HepG2 (cell line): ENCODE measurements around the gene CPE. TPM values are rescaled to one million over a fixed set of nuclear protein-coding genes. Genes with fewer than 3 reads are reported as not detected.
A peak's percentile ranks its signal among the peaks of the same experiment; 100 is the strongest.

Experiments used
- ATAC-seq: fragments of 200-7000 bp; cut with Tn5 transposase; 3 replicates; pipeline ENCODE4 v1.9.1; 2020; ENCODE audit warnings: mild to moderate bottlenecking, moderate library complexity
- BruUV-seq: library from RNA; stranded (reverse); fragments of 400-500 nt; replicated peaks from 2 replicates; lab custom pipeline; 2021; lab: Mats Ljungman, UMichigan
- CTCF ChIA-PET: fragments of 300-600 bp; formaldehyde crosslinking; extraction: SDS; loops from one replicate; lab custom pipeline; 2021; ENCODE audit warnings: low total read pairs, inconsistent platforms, low intra/inter-chr PET ratio; lab: Yijun Ruan, JAX
- POLR2A ChIA-PET: fragments of 350-600 bp; sonication (Branson Sonifier 250); formaldehyde crosslinking; loops from one replicate; lab custom pipeline; 2020; ENCODE audit warnings: antibody characterized with exemption, inconsistent platforms; lab: Yijun Ruan, JAX
- DNase-seq: peaks from one replicate; pipeline ENCODE4 v3.0.0-alpha.2; 2015; ENCODE audit warnings: low spot score
- FAIRE-seq: peaks from 3 replicates; lab custom pipeline; 2011; peaks lifted over from hg19 to GRCh38; lab: Jason Lieb, UNC
- H2AFZ ChIP-seq: one replicate; pipeline ENCODE4 v1.6.1; 2011; ENCODE audit warnings: low read length, inconsistent platforms
- H3K27ac ChIP-seq: fragments of 300-600 bp; 3 replicates; pipeline ENCODE4 v1.8.0; 2011; ENCODE audit warnings: mixed run types, mild to moderate bottlenecking, mixed read lengths, low read length, inconsistent platforms; ENCODE audit not compliant: insufficient read depth; ENCODE audit errors: extremely low read length
- H3K27me3 ChIP-seq, 2 experiments: fragments of 200-600 bp in 1 of 2; 2 replicates in 1 of 2; 3 replicates in 1 of 2; pipeline versions ENCODE4 v1.6.0 to v1.8.0; 2011; ENCODE audit warnings: low read length in 2 of 2, mild to moderate bottlenecking in 2 of 2, moderate library complexity in 2 of 2, inconsistent platforms in 1 of 2; ENCODE audit not compliant: insufficient read depth in 2 of 2, control insufficient read depth in 1 of 2
- H3K36me3 ChIP-seq, 2 experiments: fragments of 200-600 bp in 1 of 2; replicated peaks in 1 of 2; 2 replicates in 1 of 2; 3 replicates in 1 of 2; pipeline versions ENCODE4 v1.5.1 to v1.8.0; 2011; ENCODE audit warnings: low read length in 2 of 2, inconsistent platforms in 1 of 2; ENCODE audit not compliant: insufficient read depth in 2 of 2, control insufficient read depth in 1 of 2
- H3K4me1 ChIP-seq: 2 replicates; pipeline ENCODE4 v1.5.1; 2012; ENCODE audit warnings: low read length, inconsistent platforms; ENCODE audit not compliant: insufficient read depth
- H3K4me2 ChIP-seq: 2 replicates; pipeline ENCODE4 v1.6.0; 2011; ENCODE audit warnings: low read depth, low read length, inconsistent platforms
- H3K4me3 ChIP-seq, 3 experiments: fragments of 200-600 bp in 1 of 3; sonication (generic), shearing (Covaris generic) in 1 of 3; replicated peaks in 1 of 3; 2 replicates each; pipeline ENCODE4 v1.5.1; 2011 to 2016; ENCODE audit warnings: low read length in 3 of 3, inconsistent platforms in 2 of 3, low read depth in 2 of 3, mild to moderate bottlenecking in 2 of 3, control low read depth in 1 of 3, mixed read lengths in 1 of 3; ENCODE audit not compliant: insufficient read depth in 1 of 3
- H3K79me2 ChIP-seq: one replicate; pipeline ENCODE4 v1.6.1; 2011; ENCODE audit warnings: low read length, inconsistent platforms; ENCODE audit not compliant: insufficient read depth
- H3K9ac ChIP-seq: 2 replicates; pipeline ENCODE4 v1.6.0; 2011; ENCODE audit warnings: mild to moderate bottlenecking, low read depth, low read length, inconsistent platforms; ENCODE audit not compliant: insufficient read depth
- H3K9me3 ChIP-seq: 2 replicates; pipeline ENCODE4 v1.5.1; 2012; ENCODE audit warnings: mild to moderate bottlenecking, low read length
- H4K20me1 ChIP-seq: 2 replicates; pipeline ENCODE4 v1.6.0; 2011; ENCODE audit warnings: inconsistent platforms, mild to moderate bottlenecking, low read length, moderate library complexity; ENCODE audit not compliant: insufficient read depth
- ATRX ChIP-seq: sonication (generic); formaldehyde crosslinking; IDR thresholded peaks from 2 replicates; pipeline ENCODE4 v1.4.0; 2020; ENCODE audit warnings: missing genetic modification reagents, borderline replicate concordance
- E2F5 ChIP-seq: sonication (generic); formaldehyde crosslinking; conservative IDR thresholded peaks from 2 replicates; pipeline ENCODE4 v1.4.0; 2020; ENCODE audit warnings: missing genetic modification reagents
- HNRNPLL ChIP-seq: fragments of 200-400 bp; formaldehyde crosslinking; IDR thresholded peaks from 2 replicates; pipeline ENCODE4 v1.6.1; 2017; ENCODE audit warnings: mild to moderate bottlenecking, low read depth, low read length; ENCODE audit not compliant: poor library complexity, severe bottlenecking
- KDM3A ChIP-seq: IDR thresholded peaks from 2 replicates; pipeline ENCODE4 v1.6.1; 2018; ENCODE audit warnings: low read depth, missing compliant biosample characterization
- MIXL1 ChIP-seq: IDR thresholded peaks from 2 replicates; pipeline ENCODE4 v1.6.1; 2016
- REST ChIP-seq, 2 experiments: IDR thresholded peaks; 2 replicates each; pipeline ENCODE4 v1.6.1; 2011 to 2012; ENCODE audit warnings: low read length in 2 of 2, borderline replicate concordance in 1 of 2, low read depth in 1 of 2, mild to moderate bottlenecking in 1 of 2, moderate library complexity in 1 of 2
- SIX4 ChIP-seq: sonication (generic); formaldehyde crosslinking; IDR thresholded peaks from 2 replicates; pipeline ENCODE4 v1.4.0; 2020; ENCODE audit warnings: missing genetic modification reagents
- TOPORS ChIP-seq: sonication (generic); formaldehyde crosslinking; IDR thresholded peaks from 2 replicates; pipeline ENCODE4 v1.8.0; 2023; ENCODE audit warnings: mild to moderate bottlenecking, missing genetic modification reagents
- ZNF282 ChIP-seq: fragments of 450-650 bp; IDR thresholded peaks from 2 replicates; pipeline ENCODE4 v1.6.1; 2018; ENCODE audit not compliant: partially characterized antibody
- ZNF383 ChIP-seq: sonication (generic); formaldehyde crosslinking; IDR thresholded peaks from 2 replicates; pipeline ENCODE4 v1.4.0; 2020; ENCODE audit warnings: missing genetic modification reagents, mild to moderate bottlenecking, borderline replicate concordance
- ZNF83 ChIP-seq: sonication (generic); formaldehyde crosslinking; IDR thresholded peaks from 2 replicates; pipeline ENCODE4 v1.4.0; 2020; ENCODE audit warnings: missing genetic modification reagents, mild to moderate bottlenecking, borderline replicate concordance
- WGBS: methylation state at CpG from one replicate; pipeline ENCODE4 v1.1.6; 2017; ENCODE audit warnings: low lambda C conversion rate; 5-methylcytosine and 5-hydroxymethylcytosine counted together
- in situ Hi-C: cut with HindIII; loops from 2 replicates; pipeline ENCODE4 v1.10.0; 2017; ENCODE audit warnings: low pct_unique_long_range_greater_than_20kb; ENCODE audit not compliant: extremely low pct_ligation_motif_present
- intact Hi-C: fragments of 100-400 bp; cut with micrococcal nuclease; formaldehyde crosslinking; loops from one replicate; pipeline ENCODE4 v1.10.0; 2022; ENCODE audit not compliant: unreplicated experiment
- polyA plus RNA-seq, 8 experiments: library from polyadenylated mRNA; depleted of rRNA in 3 of 8; stranded (reverse) in 7 of 8; unstranded in 1 of 8; fragments of >200 nt; fragmentation: Illumina TruSeq in 4 of 8; extraction: Trizol in 4 of 8; gene quantifications; 2 replicates each; pipeline versions ENCODE4 v1.2.1 to v1.2.3, GENCODE V29; 2011 to 2016; ENCODE audit warnings: low read depth in 4 of 8, missing spikeins in 1 of 8, mixed read lengths in 1 of 8; ENCODE audit not compliant: insufficient read depth in 1 of 8
- total RNA-seq, 5 experiments: library from RNA; depleted of rRNA; stranded (reverse); fragments of >200 nt; fragmentation: Illumina TruSeq; extraction: Trizol; gene quantifications; 2 replicates each; pipeline ENCODE4 v1.2.3, GENCODE V29; 2016; ENCODE audit warnings: low read depth in 1 of 5
- TF ChIP-seq, protein P1 (sequence below): sonication (generic); formaldehyde crosslinking; IDR thresholded peaks from 2 replicates; pipeline ENCODE4 v1.5.0; 2020; ENCODE audit warnings: mild to moderate bottlenecking, missing genetic modification reagents, moderate library complexity

Gene CPE
- total and polyA plus RNA-seq, 2 of the 13 experiments (the other 11 are each of a cell fraction or from before 2014, with no cell fraction given): 268 to 852 TPM

DNA sequence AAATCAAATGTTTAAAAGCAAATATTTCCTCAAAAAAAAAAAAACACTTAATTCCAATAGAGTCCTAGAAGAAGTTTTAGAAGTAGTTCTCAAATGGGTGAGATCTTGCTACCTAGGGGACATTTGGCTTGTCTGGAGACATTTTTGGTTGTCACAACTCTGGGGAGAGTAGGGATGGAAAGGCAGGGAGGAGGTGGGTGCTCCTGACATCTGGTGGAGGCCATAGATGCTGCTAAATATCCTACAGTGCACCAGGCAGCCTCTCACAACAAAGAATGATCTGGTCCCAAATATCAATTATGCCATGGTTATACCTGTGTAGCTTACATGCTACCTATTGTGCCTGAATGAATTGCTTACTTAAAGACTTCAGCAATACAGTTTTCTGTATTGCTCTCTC, 46.8 kb downstream of the CPE start:
- H3K36me3 ChIP-seq: no peaks in the 10 kb centered on the region; a peak in 2 of 5 replicates
- H2AFZ ChIP-seq: no peak overlapping the region
- no peaks in the 10 kb centered on the region for H3K79me2 ChIP-seq
- FAIRE-seq: no peak
- in situ Hi-C loops: no loop called here
- ChIA-PET CTCF (no interaction called here), POLR2A (no interaction called here)
- BruUV-seq: no TSS peak
- no peak for DNase-seq
- H4K20me1 ChIP-seq: no peaks in the 10 kb centered on the region
- H3K9me3 ChIP-seq: no peaks in the 10 kb centered on the region
- ATAC-seq: peak; percentile 40; the same call in 2 of the 3 replicates
- intact Hi-C loops: loop anchor here (1.0 kb wide), 1 partner anchor 69 kb away; no protein-coding TSS in a partner anchor
- no peaks in the 10 kb centered on the region for H3K27me3 ChIP-seq
- H3K9ac ChIP-seq: no peak overlapping the region
- peaks cover 8% of the 10 kb centered on the region for H3K4me1 ChIP-seq
- H3K4me2 ChIP-seq: no peak overlapping the region
- TF ChIP-seq, protein P1, sequence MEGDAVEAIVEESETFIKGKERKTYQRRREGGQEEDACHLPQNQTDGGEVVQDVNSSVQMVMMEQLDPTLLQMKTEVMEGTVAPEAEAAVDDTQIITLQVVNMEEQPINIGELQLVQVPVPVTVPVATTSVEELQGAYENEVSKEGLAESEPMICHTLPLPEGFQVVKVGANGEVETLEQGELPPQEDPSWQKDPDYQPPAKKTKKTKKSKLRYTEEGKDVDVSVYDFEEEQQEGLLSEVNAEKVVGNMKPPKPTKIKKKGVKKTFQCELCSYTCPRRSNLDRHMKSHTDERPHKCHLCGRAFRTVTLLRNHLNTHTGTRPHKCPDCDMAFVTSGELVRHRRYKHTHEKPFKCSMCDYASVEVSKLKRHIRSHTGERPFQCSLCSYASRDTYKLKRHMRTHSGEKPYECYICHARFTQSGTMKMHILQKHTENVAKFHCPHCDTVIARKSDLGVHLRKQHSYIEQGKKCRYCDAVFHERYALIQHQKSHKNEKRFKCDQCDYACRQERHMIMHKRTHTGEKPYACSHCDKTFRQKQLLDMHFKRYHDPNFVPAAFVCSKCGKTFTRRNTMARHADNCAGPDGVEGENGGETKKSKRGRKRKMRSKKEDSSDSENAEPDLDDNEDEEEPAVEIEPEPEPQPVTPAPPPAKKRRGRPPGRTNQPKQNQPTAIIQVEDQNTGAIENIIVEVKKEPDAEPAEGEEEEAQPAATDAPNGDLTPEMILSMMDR (CRISPR knock-in tag): peak; percentile 27
- no peak for TF ChIP-seq TOPORS
- no peak overlapping the region for H3K4me3 ChIP-seq
- H3K27ac ChIP-seq: no peak overlapping the region

DNA sequence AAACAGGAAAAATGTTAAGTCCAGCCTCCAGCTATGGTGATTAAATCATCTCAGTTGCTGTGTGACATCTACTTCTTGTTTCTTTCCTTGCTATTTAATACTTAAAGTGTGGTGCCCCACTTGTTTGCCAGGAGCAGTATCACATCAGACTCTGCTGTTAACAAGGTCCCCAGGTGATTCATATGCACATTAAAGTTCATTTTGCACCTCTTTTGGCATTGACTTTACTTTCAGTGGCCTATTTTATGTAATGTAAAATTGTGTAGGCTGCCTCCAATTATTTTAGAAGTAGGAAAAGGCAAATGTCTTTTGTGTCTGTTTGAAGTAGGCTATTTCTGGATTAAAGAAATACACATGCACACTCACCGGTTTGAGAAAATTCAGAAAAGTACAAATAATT, 47.5 kb downstream of the CPE start:
- no peak for ATAC-seq
- BruUV-seq: no TSS peak
- DNase-seq: no peak
- CTCF ChIA-PET: no interaction called here
- no peaks in the 10 kb centered on the region for H3K27me3 ChIP-seq
- no peak overlapping the region for H3K4me2 ChIP-seq
- no peak overlapping the region for H3K9ac ChIP-seq
- POLR2A ChIA-PET: no interaction called here
- in situ Hi-C loops (no loop called here), intact Hi-C loops (no loop called here)
- H3K36me3 ChIP-seq: peaks cover 0 to 6% of the 10 kb centered on the region in 2 experiments; a peak in 2 of 5 replicates
- no peak overlapping the region for H2AFZ ChIP-seq
- no peaks in the 10 kb centered on the region for H3K9me3 ChIP-seq
- H3K4me3 ChIP-seq: no peak overlapping the region
- H4K20me1 ChIP-seq: no peaks in the 10 kb centered on the region
- FAIRE-seq: no peak
- TF ChIP-seq E2F5 (CRISPR knock-in tag) (no peak), ZNF282 (no peak), KDM3A (CRISPR knock-in tag) (no peak), HNRNPLL (no peak), MIXL1 (no peak), ATRX (CRISPR knock-in tag) (no peak), REST (IDR thresholded peaks at IDR 0.05; ENCODE audit: borderline replicate concordance in 1 of 2, low read depth in 1 of 2, low read length in 2 of 2) (no peak), ZNF83 (CRISPR knock-in tag) (no peak), ZNF383 (CRISPR knock-in tag) (no peak), SIX4 (CRISPR knock-in tag) (no peak)
- no peaks in the 10 kb centered on the region for H3K79me2 ChIP-seq
- WGBS: 100% methylated on average over 1 of the region's 1 CpG
- H3K27ac ChIP-seq: no peak overlapping the region
- H3K4me1 ChIP-seq: peaks cover 3% of the 10 kb centered on the region
